ENCODE measurements around the gene OMG. TPM values are rescaled to one million over a fixed set of nuclear protein-coding genes. Genes with fewer than 3 reads are reported as not detected.
"Not testable (repeated sequence)": the region's sequence is repeated elsewhere in the genome, so short reads cannot be mapped to it uniquely, and the experiment has no call there.

The OMG gene
- total RNA-seq, 2 donors from 2014 or later = 0.60 to 0.65 TPM

DNA sequence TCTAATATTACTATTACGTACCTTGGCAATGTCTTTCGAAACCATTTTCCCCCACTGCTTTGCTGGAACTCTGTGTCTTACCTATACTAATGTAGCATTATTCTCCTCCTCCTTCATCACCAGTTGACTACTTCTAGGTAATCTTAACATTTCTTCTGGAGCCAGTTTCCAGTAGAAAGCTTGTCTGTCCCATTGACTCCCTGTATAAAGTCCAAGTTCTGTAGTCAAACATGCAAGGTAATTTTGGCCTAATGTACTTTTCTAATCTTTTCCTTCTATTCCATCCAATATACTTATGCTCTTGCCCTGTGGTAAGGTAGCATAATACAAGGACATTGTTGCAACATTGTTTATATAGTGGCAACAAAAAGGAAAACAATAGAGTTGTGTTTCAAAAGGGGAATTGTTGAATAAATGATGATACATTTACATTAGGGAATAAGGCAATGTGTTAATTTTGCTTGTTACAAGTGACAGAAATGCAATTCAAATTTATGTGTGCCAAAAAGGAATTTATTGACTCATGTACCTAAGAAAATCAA is 27.9 kb downstream of the OMG start:
- Mint-ChIP-seq H3K4me1 (peaks cover 9% of the 10 kb centered on the region), H3K4me3 (no peak overlapping the region), H3K36me3 (ENCODE audit: low read depth) (peaks cover 9% of the 10 kb centered on the region), H3K27ac (no peak overlapping the region), H3K27me3 (no peaks in the 10 kb centered on the region)
- ATAC-seq (no peak), DNase-seq (no peak)
- H3K9me3 ChIP-seq (ENCODE audit: control insufficient read depth, low read length, poor library complexity, severe bottlenecking) = no peaks in the 10 kb centered on the region

DNA sequence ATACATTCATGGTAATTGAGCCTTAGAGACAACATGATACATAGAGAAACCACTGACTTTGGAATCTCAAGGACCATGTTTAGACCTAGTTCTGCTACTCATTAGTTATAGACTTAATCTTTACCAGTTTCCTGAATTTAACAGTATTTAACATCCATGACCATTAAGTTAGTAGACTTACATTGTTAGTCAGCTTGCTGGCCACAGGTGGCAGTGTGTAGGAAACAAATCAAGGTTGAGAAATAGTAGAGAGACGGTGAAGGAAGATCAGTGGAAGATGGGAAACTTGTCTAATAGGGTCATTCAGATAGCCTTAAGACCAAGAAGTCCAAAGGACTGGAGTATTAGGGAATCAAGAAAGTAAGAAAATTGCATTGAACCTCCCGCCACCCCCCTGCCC is 31.0 kb downstream of the OMG start:
- peaks cover 9% of the 10 kb centered on the region for H3K36me3 Mint-ChIP-seq (ENCODE audit: low read depth)
- ATAC-seq (no peak), DNase-seq (no peak)
- peaks cover 9% of the 10 kb centered on the region for H3K4me1 Mint-ChIP-seq
- no peaks in the 10 kb centered on the region for H3K9me3 ChIP-seq (ENCODE audit: control insufficient read depth, low read length, poor library complexity, severe bottlenecking)
- H3K4me3 Mint-ChIP-seq = no peak overlapping the region
- no peak overlapping the region for H3K27ac Mint-ChIP-seq
- no peaks in the 10 kb centered on the region for H3K27me3 Mint-ChIP-seq

DNA sequence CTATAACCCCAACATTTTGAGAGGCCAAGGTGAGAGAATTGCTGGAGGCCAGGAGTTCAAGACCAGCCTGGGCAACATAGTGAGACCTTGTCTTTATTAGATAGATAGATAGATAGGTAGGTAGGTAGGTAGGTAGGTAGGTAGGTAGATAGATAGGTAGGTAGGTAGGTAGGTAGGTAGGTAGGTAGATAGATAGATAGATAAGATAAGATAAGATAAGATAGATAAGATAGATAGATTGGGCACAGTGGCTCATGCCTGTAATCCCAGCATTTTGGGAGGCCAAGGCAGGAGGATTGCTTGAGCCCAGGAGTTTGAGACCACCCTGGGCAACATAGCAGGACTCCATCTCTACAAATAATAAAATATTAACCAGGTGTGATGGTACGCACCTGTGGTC is 34.1 kb downstream of the OMG start:
- H3K27me3 Mint-ChIP-seq, ATAC-seq: not testable (repeated sequence)

DNA sequence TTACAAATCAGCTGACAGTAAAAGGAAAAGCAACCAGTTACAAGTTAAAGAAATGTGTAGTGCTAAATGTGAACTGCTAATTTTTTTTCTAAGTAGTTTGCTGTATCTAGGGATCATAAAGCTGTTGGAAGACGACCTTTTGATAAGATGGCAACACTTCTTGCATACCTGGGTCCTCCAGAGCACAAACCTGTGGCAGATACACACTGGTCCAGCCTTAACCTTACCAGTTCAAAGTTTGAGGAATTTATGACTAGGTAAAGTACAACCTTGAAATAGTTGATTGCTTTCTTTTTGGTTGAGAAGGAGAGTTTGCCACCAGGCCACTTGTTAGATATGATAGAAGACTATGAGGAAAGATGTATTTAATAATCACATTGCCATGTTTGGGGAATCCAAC is 35.4 kb downstream of the OMG start:
- H3K4me3 Mint-ChIP-seq = no peak overlapping the region
- DNase-seq = no peak

More for the DNA sequence above, 34.1 kb downstream of the OMG start:
- not testable (repeated sequence) for H3K27ac Mint-ChIP-seq; H3K9me3 ChIP-seq (ENCODE audit: control insufficient read depth, low read length, poor library complexity, severe bottlenecking); H3K4me1 Mint-ChIP-seq; H3K4me3 Mint-ChIP-seq; H3K36me3 Mint-ChIP-seq (ENCODE audit: low read depth); DNase-seq

DNA sequence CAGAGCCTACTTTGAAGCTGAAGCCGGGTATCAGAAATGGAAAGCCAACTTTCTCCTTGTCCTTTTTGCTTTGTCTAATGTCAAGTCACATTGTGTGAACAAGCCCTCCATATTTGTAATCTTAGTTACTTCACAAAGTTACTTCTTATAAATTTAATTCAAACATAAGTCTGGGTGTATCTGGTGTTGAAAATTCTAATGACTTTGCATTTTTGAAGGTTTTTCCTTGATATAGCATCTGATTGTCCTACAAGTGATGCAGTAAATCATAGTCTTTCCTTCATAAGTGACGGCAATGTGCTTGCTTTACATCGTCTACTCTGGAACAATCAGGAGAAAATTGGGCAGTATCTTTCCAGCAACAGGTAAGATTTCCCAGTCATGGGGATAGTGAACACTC is 36.9 kb downstream of the OMG start:
- H3K36me3 Mint-ChIP-seq (ENCODE audit: low read depth) = no peaks in the 10 kb centered on the region
- no peak overlapping the region for H3K4me3 Mint-ChIP-seq
- no peaks in the 10 kb centered on the region for H3K27me3 Mint-ChIP-seq
- no peaks in the 10 kb centered on the region for H3K4me1 Mint-ChIP-seq
- H3K9me3 ChIP-seq (ENCODE audit: control insufficient read depth, low read length, poor library complexity, severe bottlenecking) = no peaks in the 10 kb centered on the region
- H3K27ac Mint-ChIP-seq = no peak overlapping the region
- DNase-seq (no peak), ATAC-seq (no peak)

More for the DNA sequence above, 35.4 kb downstream of the OMG start:
- no peaks in the 10 kb centered on the region for H3K27me3 Mint-ChIP-seq
- H3K9me3 ChIP-seq (ENCODE audit: control insufficient read depth, low read length, poor library complexity, severe bottlenecking) = no peaks in the 10 kb centered on the region
- ATAC-seq = no peak
- H3K27ac Mint-ChIP-seq = no peak overlapping the region
- peaks cover 5% of the 10 kb centered on the region for H3K36me3 Mint-ChIP-seq (ENCODE audit: low read depth)
- peaks cover 5% of the 10 kb centered on the region for H3K4me1 Mint-ChIP-seq

DNA sequence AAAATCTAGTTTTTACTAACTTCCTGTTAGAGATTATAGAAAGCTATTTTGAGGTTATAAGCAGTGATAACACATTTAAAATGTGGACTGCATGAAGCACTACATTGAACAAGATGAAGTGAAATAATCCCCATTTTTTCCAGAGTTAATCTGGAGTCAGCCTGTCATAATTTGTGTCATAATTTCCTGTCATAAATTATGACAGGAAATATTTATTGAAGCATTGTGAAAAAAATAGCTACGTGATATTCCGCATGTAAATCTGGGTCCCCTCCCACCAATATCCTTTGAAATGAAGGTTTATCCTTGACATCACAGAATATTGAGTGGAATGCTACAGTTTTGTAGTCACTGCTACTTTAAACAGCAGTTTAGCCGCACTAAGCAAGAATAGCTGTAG is 40.1 kb downstream of the OMG start:
- Mint-ChIP-seq H3K4me3 (no peak overlapping the region), H3K27ac (no peak overlapping the region), H3K4me1 (no peaks in the 10 kb centered on the region), H3K27me3 (no peaks in the 10 kb centered on the region), H3K36me3 (ENCODE audit: low read depth) (no peaks in the 10 kb centered on the region)
- DNase-seq (no peak), ATAC-seq (no peak)
- H3K9me3 ChIP-seq (ENCODE audit: control insufficient read depth, low read length, poor library complexity, severe bottlenecking) = no peaks in the 10 kb centered on the region

DNA sequence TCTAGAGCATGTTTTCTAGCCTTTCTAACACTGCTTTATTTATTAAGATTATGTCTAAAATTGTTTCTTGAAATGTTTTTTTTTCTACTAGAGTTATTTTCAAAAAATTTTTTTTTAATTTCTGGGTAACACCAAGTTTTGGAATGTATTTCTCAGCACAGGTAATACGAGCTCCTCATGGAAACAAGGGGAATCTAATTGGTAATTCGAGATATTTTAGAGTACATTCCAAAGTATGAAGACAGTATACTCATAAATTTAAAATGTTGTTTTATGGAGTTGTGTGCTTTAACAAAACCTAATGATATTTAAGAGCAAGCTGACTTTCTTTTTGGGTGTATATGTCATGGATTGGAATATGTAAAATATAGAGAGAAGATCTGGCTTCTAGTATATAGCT is 42.4 kb downstream of the OMG start:
- Mint-ChIP-seq H3K36me3 (ENCODE audit: low read depth) (no peaks in the 10 kb centered on the region), H3K4me3 (no peak overlapping the region), H3K27ac (no peak overlapping the region), H3K4me1 (peaks cover 2% of the 10 kb centered on the region), H3K27me3 (no peaks in the 10 kb centered on the region)
- ATAC-seq = no peak
- no peaks in the 10 kb centered on the region for H3K9me3 ChIP-seq (ENCODE audit: control insufficient read depth, low read length, poor library complexity, severe bottlenecking)
- DNase-seq = no peak

DNA sequence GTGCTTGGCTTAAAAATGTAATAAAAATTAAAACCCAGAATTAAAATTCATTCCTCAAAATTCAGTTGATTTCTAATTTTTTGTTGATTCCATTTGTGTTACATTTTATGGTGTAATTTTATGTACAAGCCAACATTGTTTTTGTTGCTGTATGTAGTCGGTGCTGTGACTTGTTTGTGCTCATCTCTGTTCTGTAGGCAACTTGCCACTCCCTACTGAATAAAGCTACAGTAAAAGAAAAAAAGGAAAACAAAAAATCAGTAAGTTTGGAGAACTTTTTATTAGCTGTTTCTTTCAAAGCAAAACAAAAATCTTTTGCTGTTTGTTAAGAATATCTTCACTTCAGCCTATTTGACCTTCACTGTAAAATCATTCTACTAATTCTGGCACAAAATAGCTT is 44.3 kb downstream of the OMG start:
- no peaks in the 10 kb centered on the region for H3K36me3 Mint-ChIP-seq (ENCODE audit: low read depth)
- H3K4me1 Mint-ChIP-seq = peaks cover 2% of the 10 kb centered on the region
- no peaks in the 10 kb centered on the region for H3K9me3 ChIP-seq (ENCODE audit: control insufficient read depth, low read length, poor library complexity, severe bottlenecking)
- H3K27ac Mint-ChIP-seq = no peak overlapping the region
- H3K4me3 Mint-ChIP-seq = no peak overlapping the region
- ATAC-seq = no peak
- no peak for DNase-seq
- no peaks in the 10 kb centered on the region for H3K27me3 Mint-ChIP-seq

DNA sequence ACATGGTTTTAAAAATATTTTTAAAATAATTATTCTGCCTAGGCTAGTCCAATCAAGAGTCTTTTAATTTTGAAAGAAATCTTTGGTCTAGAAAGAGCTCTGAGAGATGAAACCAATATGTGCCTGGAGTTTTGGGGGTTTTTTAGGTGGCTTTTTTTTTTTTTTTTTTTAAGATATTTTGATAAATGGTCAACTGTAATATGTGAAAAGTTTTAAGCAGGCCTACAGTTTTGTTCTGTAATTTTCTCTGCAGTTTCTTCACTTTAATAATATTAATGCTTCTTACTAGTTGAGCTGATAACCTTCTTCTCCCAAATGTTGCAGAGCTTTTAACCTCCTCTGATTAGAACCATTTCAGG is 45.1 kb downstream of the OMG start:
- H3K9me3 ChIP-seq (ENCODE audit: control insufficient read depth, low read length, poor library complexity, severe bottlenecking) = no peaks in the 10 kb centered on the region
- H3K27me3 Mint-ChIP-seq = no peaks in the 10 kb centered on the region
- H3K27ac Mint-ChIP-seq = no peak overlapping the region
- H3K4me1 Mint-ChIP-seq = peaks cover 2% of the 10 kb centered on the region
- no peak overlapping the region for H3K4me3 Mint-ChIP-seq
- peaks cover 2% of the 10 kb centered on the region for H3K36me3 Mint-ChIP-seq (ENCODE audit: low read depth)
- DNase-seq (no peak), ATAC-seq (no peak)

DNA sequence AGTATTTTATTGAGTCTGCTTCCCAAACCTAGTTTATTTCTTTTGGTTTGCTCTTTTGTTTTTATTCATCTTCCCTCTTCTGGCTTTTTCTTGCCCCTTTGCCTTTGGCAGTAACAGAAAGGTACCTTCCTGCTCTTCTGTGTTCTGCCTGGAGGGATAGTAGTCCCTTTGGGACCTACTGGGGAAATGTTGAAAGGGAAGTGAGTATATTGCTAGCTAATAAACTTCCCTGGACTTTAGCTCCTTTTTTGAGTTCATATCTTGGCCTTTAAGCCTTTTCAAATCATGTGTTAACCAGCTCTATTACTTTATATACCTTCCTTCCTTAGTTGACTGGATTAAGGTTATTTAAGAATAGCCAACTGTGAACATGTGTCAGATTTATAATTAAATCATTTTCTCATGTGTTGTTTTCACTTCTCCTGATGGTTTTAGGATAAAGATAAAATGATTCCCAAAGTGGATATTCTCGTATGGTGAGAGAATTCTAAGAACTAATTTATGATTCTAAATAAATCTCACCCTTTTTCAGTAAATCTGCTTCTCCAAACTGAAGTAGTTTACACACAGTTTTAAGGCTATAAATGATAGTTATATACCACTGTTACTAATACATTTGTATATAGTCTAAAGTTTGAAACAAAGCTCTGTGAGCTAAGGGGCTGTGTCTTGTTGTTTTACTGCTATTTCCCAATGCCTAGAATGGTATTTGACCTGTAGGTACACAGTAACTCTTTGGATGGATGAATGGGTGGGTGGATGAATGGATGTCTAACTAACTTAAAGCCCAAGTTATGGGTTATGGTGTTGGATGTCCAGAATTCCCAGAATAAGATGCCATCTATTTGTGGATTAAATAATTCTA is 45.7 kb downstream of the OMG start:
- no peak for ATAC-seq

DNA sequence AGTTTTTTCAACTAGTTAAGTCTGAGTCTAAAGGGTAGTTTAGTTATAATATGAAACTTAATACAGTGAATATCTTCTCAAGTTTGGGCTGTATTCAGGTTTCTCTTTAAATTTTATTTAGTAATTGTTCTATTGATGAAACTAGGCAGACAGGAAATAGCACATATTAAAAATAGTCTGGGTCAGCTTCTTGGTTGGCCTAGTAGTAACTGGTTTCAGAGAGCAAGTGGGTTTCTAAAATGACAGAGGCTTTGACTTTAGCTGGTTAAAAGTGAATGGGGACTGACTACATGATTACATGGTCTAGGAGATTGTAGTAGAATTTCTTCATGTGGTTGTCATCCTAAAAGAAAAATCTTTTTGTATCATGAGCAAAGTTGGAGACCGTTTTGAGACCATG is 46.8 kb downstream of the OMG start:
- ATAC-seq (no peak), DNase-seq (no peak)
- H3K9me3 ChIP-seq (ENCODE audit: control insufficient read depth, low read length, poor library complexity, severe bottlenecking) = no peaks in the 10 kb centered on the region
- Mint-ChIP-seq H3K4me3 (no peak overlapping the region), H3K36me3 (ENCODE audit: low read depth) (peaks cover 5% of the 10 kb centered on the region), H3K4me1 (peaks cover 2% of the 10 kb centered on the region), H3K27ac (no peak overlapping the region), H3K27me3 (no peaks in the 10 kb centered on the region)

More for the DNA sequence above, 45.7 kb downstream of the OMG start:
- Mint-ChIP-seq H3K4me3 (no peak overlapping the region), H3K4me1 (peaks cover 2% of the 10 kb centered on the region), H3K27me3 (no peaks in the 10 kb centered on the region), H3K27ac (no peak overlapping the region), H3K36me3 (ENCODE audit: low read depth) (peaks cover 2% of the 10 kb centered on the region)
- DNase-seq = no peak
- no peaks in the 10 kb centered on the region for H3K9me3 ChIP-seq (ENCODE audit: control insufficient read depth, low read length, poor library complexity, severe bottlenecking)

DNA sequence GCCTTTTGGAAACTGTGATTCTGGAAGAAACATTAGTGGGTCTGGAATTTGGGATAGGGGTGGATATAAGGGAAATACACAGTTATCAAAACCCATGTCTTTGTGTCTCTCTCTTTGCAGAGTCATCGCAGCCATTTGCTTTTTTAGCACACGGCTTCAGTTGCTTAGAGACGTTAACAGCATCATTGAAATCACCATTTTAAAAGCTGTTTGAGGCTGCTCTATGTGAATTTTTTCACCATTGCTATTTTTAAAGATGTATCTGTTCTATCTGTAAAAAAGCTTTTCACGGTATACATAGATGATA is 47.3 kb downstream of the OMG start:
- no peaks in the 10 kb centered on the region for H3K27me3 Mint-ChIP-seq
- ATAC-seq = no peak
- H3K4me3 Mint-ChIP-seq = no peak overlapping the region

DNA sequence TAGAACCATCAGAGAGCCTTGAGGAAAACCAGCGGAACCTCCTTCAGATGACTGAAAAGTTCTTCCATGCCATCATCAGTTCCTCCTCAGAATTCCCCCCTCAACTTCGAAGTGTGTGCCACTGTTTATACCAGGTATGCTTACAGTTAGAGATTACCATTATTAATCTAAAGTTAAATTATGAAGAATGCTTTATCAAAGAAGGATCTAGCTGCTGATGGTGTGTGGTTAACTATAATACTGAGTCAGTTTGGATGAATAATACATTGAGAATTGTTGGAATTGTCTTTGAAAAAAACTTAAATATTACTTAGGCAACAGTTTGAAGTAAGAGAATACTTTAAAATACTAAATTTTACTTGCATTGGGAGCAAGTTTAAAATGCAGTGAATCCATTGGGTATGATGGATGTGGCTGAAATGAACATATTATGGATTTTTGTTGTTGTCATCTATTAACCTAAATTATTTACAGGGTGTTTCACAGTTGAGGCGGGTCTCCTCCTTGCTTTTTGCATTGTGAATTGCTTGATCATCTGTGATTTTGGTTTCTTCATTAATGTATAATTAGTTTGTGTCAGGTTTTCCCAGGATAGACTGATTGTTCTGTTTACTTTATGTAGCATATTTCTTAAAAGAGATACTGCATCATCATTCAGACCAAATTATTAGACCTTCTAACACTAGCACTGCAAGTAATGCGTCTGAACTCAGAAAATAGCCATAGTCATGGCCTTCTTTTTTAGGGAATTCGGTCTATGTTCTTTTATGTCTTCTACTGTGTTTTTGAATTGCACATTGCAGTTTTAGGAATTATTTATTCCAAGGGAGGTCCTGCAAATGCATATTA is 47.8 kb downstream of the OMG start:
- no peak overlapping the region for H3K27ac Mint-ChIP-seq
- DNase-seq (no peak), ATAC-seq (no peak)
- H3K36me3 Mint-ChIP-seq (ENCODE audit: low read depth) = peaks cover 6% of the 10 kb centered on the region
- H3K9me3 ChIP-seq (ENCODE audit: control insufficient read depth, low read length, poor library complexity, severe bottlenecking) = no peaks in the 10 kb centered on the region
- no peak overlapping the region for H3K4me3 Mint-ChIP-seq
- H3K4me1 Mint-ChIP-seq = peaks cover 2% of the 10 kb centered on the region
- H3K27me3 Mint-ChIP-seq = no peaks in the 10 kb centered on the region

More for the DNA sequence above, 47.3 kb downstream of the OMG start:
- Mint-ChIP-seq H3K4me1 (peaks cover 2% of the 10 kb centered on the region), H3K27ac (no peak overlapping the region), H3K36me3 (ENCODE audit: low read depth) (peaks cover 6% of the 10 kb centered on the region)
- DNase-seq = no peak
- H3K9me3 ChIP-seq (ENCODE audit: control insufficient read depth, low read length, poor library complexity, severe bottlenecking) = no peaks in the 10 kb centered on the region
